ENCODE measurements around the gene DBH.

The DBH gene

GRCh38 chr9:133664173-133665050 lies 28.2 kb downstream of the DBH start:
- no peak for DNase-seq (ENCODE audit: low read depth)
- no peak overlapping the region for H3K4me3 ChIP-seq (ENCODE audit: low read depth, low read length)
- peak; percentile 29 for TF ChIP-seq CTCF (conservative IDR thresholded peaks at IDR 0.05; ENCODE audit: low read depth, low read length)

- TF ChIP-seq CTCF (conservative IDR thresholded peaks at IDR 0.05; ENCODE audit: low read depth, low read length) = no peak
- H3K4me3 ChIP-seq (ENCODE audit: low read depth, low read length) = no peak overlapping the region
- DNase-seq (ENCODE audit: low read depth) = no peak
Observed at GRCh38 chr9:133665096-133665495, 28.9 kb downstream of the DBH start.

- H3K4me3 ChIP-seq (ENCODE audit: low read depth, low read length) = no peak overlapping the region
- TF ChIP-seq CTCF (conservative IDR thresholded peaks at IDR 0.05; ENCODE audit: low read depth, low read length) = no peak
- no peak for DNase-seq (ENCODE audit: low read depth)
Observed at GRCh38 chr9:133665535-133665934, 29.4 kb downstream of the DBH start.

GRCh38 chr9:133666387-133666786 lies 30.2 kb downstream of the DBH start:
- no peak overlapping the region for H3K4me3 ChIP-seq (ENCODE audit: low read depth, low read length)
- TF ChIP-seq CTCF (conservative IDR thresholded peaks at IDR 0.05; ENCODE audit: low read depth, low read length) = no peak
- DNase-seq (ENCODE audit: low read depth) = no peak

- H3K4me3 ChIP-seq (ENCODE audit: low read depth, low read length) = no peak overlapping the region
- DNase-seq (ENCODE audit: low read depth) = no peak
- no peak for TF ChIP-seq CTCF (conservative IDR thresholded peaks at IDR 0.05; ENCODE audit: low read depth, low read length)
Observed at GRCh38 chr9:133666845-133667244, 30.7 kb downstream of the DBH start.

GRCh38 chr9:133667759-133668450 lies 31.7 kb downstream of the DBH start:
- DNase-seq (ENCODE audit: low read depth) = no peak
- TF ChIP-seq CTCF (conservative IDR thresholded peaks at IDR 0.05; ENCODE audit: low read depth, low read length) = no peak
- no peak overlapping the region for H3K4me3 ChIP-seq (ENCODE audit: low read depth, low read length)
